Measurements from ENCODE around the gene DUXB. TPM values are rescaled to one million over a fixed set of nuclear protein-coding genes. Genes with fewer than 3 reads are reported as not detected.

DUXB gene
- polyA plus RNA-seq: not detected in 3 replicates
- polyA plus RNA-seq (2011; ENCODE audit: low read depth): not detected
- not detected in 2 replicates for polyA plus RNA-seq (2011; cell fraction: cytosol; rRNA removed)
- polyA plus RNA-seq (2011; cell fraction: nucleus; rRNA removed): not detected in 2 replicates
- polyA plus RNA-seq (2012; ENCODE audit: low replicate concordance): not detected in 2 replicates
- not detected in 3 replicates for polyA minus RNA-seq
- polyA minus RNA-seq (2011; cell fraction: cytosol; rRNA and poly(A)+ RNA removed): not detected
- not detected in 2 replicates for polyA minus RNA-seq (2011; cell fraction: nucleus; rRNA and poly(A)+ RNA removed)

GRCh38 chr16:75701361-75701760 is at the start of gene DUXB:
Gene DUXB, minus strand, starts transcription at chr16:75701461. Its CDS starts 43 bp downstream, at chr16:75701418.
- FAIRE-seq (no peak), DNase-seq (ENCODE audit: low read depth, low spot score) (no peak)
- dilution Hi-C loops (cut with MboI; ENCODE audit: extremely low pct_ligation_motif_present, low sequenced_read_pairs): no loop called here
- TF ChIP-seq EZH2 (IDR thresholded peaks at IDR 0.05; ENCODE audit: low read length) (no peak), CTCF (optimal IDR thresholded peaks at IDR 0.05 in 1 of 3, IDR thresholded peaks at IDR 0.05 in 1 of 3, conservative IDR thresholded peaks at IDR 0.05 in 1 of 3; ENCODE audit: extremely low read depth in 1 of 3, insufficient read depth in 2 of 3, low read length in 3 of 3) (no peak)
- Histone ChIP-seq H3K4me3 (ENCODE audit: control insufficient read depth in 2 of 3, extremely low read depth in 1 of 3, insufficient read depth in 2 of 3, low read depth in 1 of 3, low read length in 3 of 3) (no peak within 1 kb of the TSS), H3K36me3 (ENCODE audit: control insufficient read depth in 2 of 2, extremely low read depth in 1 of 2, insufficient read depth in 2 of 2, low read length in 2 of 2) (no peaks in the 10 kb centered on the region), H3K9me3 (ENCODE audit: control insufficient read depth, low read depth, low read length) (no peaks in the 10 kb centered on the region), H2AFZ (ENCODE audit: control insufficient read depth, low read length) (no peak within 1 kb of the TSS), H3K4me1 (ENCODE audit: control insufficient read depth, extremely low read depth, insufficient read depth, low read length) (no peaks in the 10 kb centered on the region), H3K4me2 (ENCODE audit: control insufficient read depth, extremely low read depth, insufficient read depth, low read depth, low read length) (no peak within 1 kb of the TSS), H3K27me3 (ENCODE audit: control insufficient read depth, extremely low read depth, insufficient read depth, low read length) (no peaks in the 10 kb centered on the region), H3K9me1 (ENCODE audit: control insufficient read depth, extremely low read depth, insufficient read depth, low read length) (no peaks in the 10 kb centered on the region), H3K79me2 (ENCODE audit: control insufficient read depth, insufficient read depth, low read length) (no peaks in the 10 kb centered on the region), H3K9ac (ENCODE audit: control insufficient read depth, extremely low read depth, insufficient read depth, low read length) (no peak within 1 kb of the TSS), H3K27ac (ENCODE audit: control insufficient read depth, insufficient read depth, low read length) (no peak within 1 kb of the TSS), H4K20me1 (ENCODE audit: control insufficient read depth, extremely low read depth, insufficient read depth, low read length) (no peaks in the 10 kb centered on the region)

GRCh38 chr16:75750528-75750927 is 49.3 kb upstream of the DUXB start:
- H3K9me1 ChIP-seq (ENCODE audit: control insufficient read depth, extremely low read depth, insufficient read depth, low read length): no peaks in the 10 kb centered on the region
- no peak overlapping the region for H3K4me3 ChIP-seq (ENCODE audit: control insufficient read depth in 2 of 3, extremely low read depth in 1 of 3, insufficient read depth in 2 of 3, low read depth in 1 of 3, low read length in 3 of 3)
- H3K27ac ChIP-seq (ENCODE audit: control insufficient read depth, insufficient read depth, low read length): no peak overlapping the region
- no peak overlapping the region for H3K4me2 ChIP-seq (ENCODE audit: control insufficient read depth, extremely low read depth, insufficient read depth, low read depth, low read length)
- DNase-seq (ENCODE audit: low read depth, low spot score) (no peak), FAIRE-seq (no peak)
- no peaks in the 10 kb centered on the region for H3K36me3 ChIP-seq (ENCODE audit: control insufficient read depth in 2 of 2, extremely low read depth in 1 of 2, insufficient read depth in 2 of 2, low read length in 2 of 2)
- H3K79me2 ChIP-seq (ENCODE audit: control insufficient read depth, insufficient read depth, low read length): no peaks in the 10 kb centered on the region
- H4K20me1 ChIP-seq (ENCODE audit: control insufficient read depth, extremely low read depth, insufficient read depth, low read length): no peaks in the 10 kb centered on the region
- dilution Hi-C loops (cut with MboI; ENCODE audit: extremely low pct_ligation_motif_present, low sequenced_read_pairs): no loop called here
- no peak overlapping the region for H3K9ac ChIP-seq (ENCODE audit: control insufficient read depth, extremely low read depth, insufficient read depth, low read length)
- no peaks in the 10 kb centered on the region for H3K4me1 ChIP-seq (ENCODE audit: control insufficient read depth, extremely low read depth, insufficient read depth, low read length)
- H3K27me3 ChIP-seq (ENCODE audit: control insufficient read depth, extremely low read depth, insufficient read depth, low read length): no peaks in the 10 kb centered on the region
- no peaks in the 10 kb centered on the region for H3K9me3 ChIP-seq (ENCODE audit: control insufficient read depth, low read depth, low read length)
- TF ChIP-seq EZH2 (IDR thresholded peaks at IDR 0.05; ENCODE audit: low read length) (no peak), CTCF (optimal IDR thresholded peaks at IDR 0.05 in 1 of 3, IDR thresholded peaks at IDR 0.05 in 1 of 3, conservative IDR thresholded peaks at IDR 0.05 in 1 of 3; ENCODE audit: extremely low read depth in 1 of 3, insufficient read depth in 2 of 3, low read length in 3 of 3) (no peak)
- no peak overlapping the region for H2AFZ ChIP-seq (ENCODE audit: control insufficient read depth, low read length)
